SK-N-SH (cell line): Measurements from ENCODE around the gene DNAJC15. TPM values are rescaled to one million over a fixed set of nuclear protein-coding genes. Genes with fewer than 3 reads are reported as not detected.

Source experiments
- CTCF ChIA-PET: fragments of 300-600, 350-600 bp; formaldehyde crosslinking; extraction: SDS; loops from one replicate; lab custom pipeline; 2021; lab: Yijun Ruan, JAX
- POLR2A ChIA-PET: fragments of 350-600 bp; sonication (Branson Sonifier 250); formaldehyde crosslinking; extraction: SDS; loops from one replicate; lab custom pipeline; 2020; ENCODE audit warnings: antibody characterized with exemption, inconsistent platforms; lab: Yijun Ruan, JAX
- DNase-seq: peaks from one replicate; pipeline ENCODE4 v3.0.0; 2012
- H2AFZ ChIP-seq: fragments of 200-600 bp; sonication (generic); 2 replicates; pipeline ENCODE4 v1.8.1; 2016; ENCODE audit warnings: antibody characterized with exemption, mild to moderate bottlenecking, low read depth
- H3F3A ChIP-seq: fragments of 200-600 bp; sonication (generic); replicated peaks from 2 replicates; pipeline ENCODE3; 2016; ENCODE audit warnings: antibody characterized with exemption, mild to moderate bottlenecking; ENCODE audit not compliant: insufficient read depth
- H3K27ac ChIP-seq, 2 experiments: fragments of 200-500 bp in 1 of 2; fragments of 200-600 bp in 1 of 2; sonication (Bioruptor generic) in 1 of 2; sonication (generic), shearing (Covaris generic) in 1 of 2; 2 replicates each; pipeline versions ENCODE4 v1.5.1 to v1.6.1; 2014 to 2016; ENCODE audit warnings: low read depth in 2 of 2, inconsistent platforms in 1 of 2, low read length in 1 of 2, mild to moderate bottlenecking in 1 of 2, mixed read lengths in 1 of 2
- H3K27me3 ChIP-seq: fragments of 200-600 bp; sonication (generic), shearing (Covaris generic); 2 replicates; pipeline ENCODE4 v1.6.1; 2016; ENCODE audit warnings: mixed run types; ENCODE audit not compliant: insufficient read depth
- H3K36me3 ChIP-seq, 2 experiments: fragments of 200-500 bp in 1 of 2; fragments of 200-600 bp in 1 of 2; sonication (Bioruptor generic) in 1 of 2; sonication (generic) in 1 of 2; replicated peaks in 1 of 2; 2 replicates each; pipeline versions ENCODE3 to v1.5.1; 2014 to 2016; ENCODE audit warnings: low read length in 1 of 2, mild to moderate bottlenecking in 1 of 2; ENCODE audit not compliant: insufficient read depth in 2 of 2, control insufficient read depth in 1 of 2
- H3K4me1 ChIP-seq, 2 experiments: fragments of 200-500 bp in 1 of 2; fragments of 200-600 bp in 1 of 2; sonication (Bioruptor generic) in 1 of 2; sonication (generic), shearing (Covaris generic) in 1 of 2; 2 replicates each; pipeline versions ENCODE4 v1.5.1 to v1.6.1; 2014 to 2016; ENCODE audit warnings: low read depth in 1 of 2, low read length in 1 of 2, mixed run types in 1 of 2; ENCODE audit not compliant: insufficient read depth in 2 of 2, control insufficient read depth in 1 of 2
- H3K4me2 ChIP-seq: fragments of 200-600 bp; sonication (generic), shearing (Covaris generic); 2 replicates; pipeline ENCODE4 v1.6.1; 2017; ENCODE audit warnings: mixed run types
- H3K4me3 ChIP-seq, 2 experiments: fragments of 200-500 bp in 1 of 2; fragments of 200-600 bp in 1 of 2; sonication (Bioruptor generic) in 1 of 2; sonication (generic), shearing (Covaris generic) in 1 of 2; 2 replicates each; pipeline versions ENCODE4 v1.5.1 to v1.8.1; 2014 to 2016; ENCODE audit warnings: low read depth in 2 of 2, inconsistent platforms in 1 of 2, low read length in 1 of 2, mild to moderate bottlenecking in 1 of 2, mixed read lengths in 1 of 2, moderate library complexity in 1 of 2
- H3K79me2 ChIP-seq: fragments of 200-600 bp; sonication (generic); 2 replicates; pipeline ENCODE4 v1.8.1; 2017; ENCODE audit warnings: mild to moderate bottlenecking; ENCODE audit not compliant: insufficient read depth
- H3K9ac ChIP-seq: fragments of 200-600 bp; sonication (generic); 2 replicates; pipeline ENCODE4 v1.6.1; 2017; ENCODE audit warnings: mixed run types
- H3K9me2 ChIP-seq: fragments of 200-600 bp; sonication (generic); 2 replicates; pipeline ENCODE4 v1.6.1; 2017; ENCODE audit warnings: mixed run types
- H3K9me3 ChIP-seq: fragments of 200-600 bp; sonication (generic); 2 replicates; pipeline ENCODE4 v1.6.1; 2017; ENCODE audit warnings: mixed run types, mild to moderate bottlenecking, moderate library complexity
- H4K20me1 ChIP-seq: fragments of 200-600 bp; sonication (generic); 2 replicates; pipeline ENCODE4 v1.6.1; 2017; ENCODE audit warnings: mild to moderate bottlenecking, mixed run types; ENCODE audit not compliant: insufficient read depth
- EP300 ChIP-seq, 2 experiments: IDR thresholded peaks; 2 replicates each; pipeline versions ENCODE4 v1.4.0 to v1.6.1; 2012; ENCODE audit warnings: borderline replicate concordance in 1 of 2, low read depth in 1 of 2, low read length in 1 of 2
- FOXM1 ChIP-seq: IDR thresholded peaks from 2 replicates; pipeline ENCODE4 v1.4.0; 2012; ENCODE audit warnings: low read depth, mild to moderate bottlenecking
- GABPA ChIP-seq: IDR thresholded peaks from 2 replicates; pipeline ENCODE4 v1.4.0; 2012; ENCODE audit warnings: low read depth, mild to moderate bottlenecking
- GATA2 ChIP-seq: sonication (generic); formaldehyde crosslinking; IDR thresholded peaks from 2 replicates; pipeline ENCODE4 v1.5.0; 2020; ENCODE audit warnings: mild to moderate bottlenecking, missing genetic modification reagents
- JUND ChIP-seq: IDR thresholded peaks from 2 replicates; pipeline ENCODE4 v1.4.0; 2012
- MEF2A ChIP-seq: IDR thresholded peaks from 2 replicates; pipeline ENCODE4 v1.4.0; 2012; ENCODE audit warnings: low read depth, borderline replicate concordance
- MXI1 ChIP-seq: IDR thresholded peaks from 2 replicates; pipeline ENCODE4 v1.6.1; 2012; ENCODE audit warnings: mild to moderate bottlenecking, low read depth, low read length, improper control_type of control experiment
- POLR2AphosphoS5 ChIP-seq: IDR thresholded peaks from 2 replicates; pipeline ENCODE4 v1.6.1; 2012; ENCODE audit warnings: low read depth, low read length
- RCOR1 ChIP-seq: fragments of 150-350 bp; IDR thresholded peaks from 2 replicates; pipeline ENCODE4 v1.6.1; 2017; ENCODE audit warnings: antibody characterized with exemption, low read length
- RFX5 ChIP-seq: IDR thresholded peaks from 2 replicates; pipeline ENCODE4 v1.6.1; 2012; ENCODE audit warnings: mild to moderate bottlenecking, improper control_type of control experiment, low read length
- RXRA ChIP-seq: IDR thresholded peaks from 2 replicates; pipeline ENCODE4 v1.4.0; 2012; ENCODE audit warnings: low read depth, mild to moderate bottlenecking, borderline replicate concordance
- SIN3A ChIP-seq: IDR thresholded peaks from 2 replicates; pipeline ENCODE4 v1.6.1; 2012; ENCODE audit warnings: low read depth, mild to moderate bottlenecking, low read length, moderate library complexity, borderline replicate concordance
- SMC3 ChIP-seq: IDR thresholded peaks from 2 replicates; pipeline ENCODE4 v1.6.1; 2012; ENCODE audit warnings: low read depth, low read length, improper control_type of control experiment
- TAF1 ChIP-seq: IDR thresholded peaks from 2 replicates; pipeline ENCODE4 v1.6.1; 2012; ENCODE audit warnings: low read depth, mild to moderate bottlenecking, low read length, moderate library complexity, borderline replicate concordance
- TCF12 ChIP-seq: IDR thresholded peaks from 2 replicates; pipeline ENCODE4 v1.4.0; 2012
- YY1 ChIP-seq: IDR thresholded peaks from 2 replicates; pipeline ENCODE4 v1.4.0; 2012; ENCODE audit warnings: low read depth, mild to moderate bottlenecking
- WGBS: methylation state at CpG from one replicate; pipeline ENCODE4 v1.1.6; 2017; ENCODE audit warnings: low lambda C conversion rate; 5-methylcytosine and 5-hydroxymethylcytosine counted together
- polyA plus RNA-seq, 3 experiments: library from polyadenylated mRNA; depleted of rRNA; stranded (reverse); fragments of >200 nt; gene quantifications; 2 replicates each; pipeline ENCODE4 v1.2.3, GENCODE V29; 2012
- TF ChIP-seq, protein P1 (sequence below): IDR thresholded peaks from 2 replicates; pipeline ENCODE4 v1.6.1; 2012; ENCODE audit warnings: mild to moderate bottlenecking, low read depth, low read length, moderate library complexity
- TF ChIP-seq, protein P2 (sequence below): IDR thresholded peaks from 2 replicates; pipeline ENCODE4 v1.4.0; 2012; ENCODE audit warnings: low read depth, borderline replicate concordance

DNAJC15 gene
- polyA plus RNA-seq, 1 of the 3 experiments (the other 2 are of a cell fraction): 18.4 TPM

DNA sequence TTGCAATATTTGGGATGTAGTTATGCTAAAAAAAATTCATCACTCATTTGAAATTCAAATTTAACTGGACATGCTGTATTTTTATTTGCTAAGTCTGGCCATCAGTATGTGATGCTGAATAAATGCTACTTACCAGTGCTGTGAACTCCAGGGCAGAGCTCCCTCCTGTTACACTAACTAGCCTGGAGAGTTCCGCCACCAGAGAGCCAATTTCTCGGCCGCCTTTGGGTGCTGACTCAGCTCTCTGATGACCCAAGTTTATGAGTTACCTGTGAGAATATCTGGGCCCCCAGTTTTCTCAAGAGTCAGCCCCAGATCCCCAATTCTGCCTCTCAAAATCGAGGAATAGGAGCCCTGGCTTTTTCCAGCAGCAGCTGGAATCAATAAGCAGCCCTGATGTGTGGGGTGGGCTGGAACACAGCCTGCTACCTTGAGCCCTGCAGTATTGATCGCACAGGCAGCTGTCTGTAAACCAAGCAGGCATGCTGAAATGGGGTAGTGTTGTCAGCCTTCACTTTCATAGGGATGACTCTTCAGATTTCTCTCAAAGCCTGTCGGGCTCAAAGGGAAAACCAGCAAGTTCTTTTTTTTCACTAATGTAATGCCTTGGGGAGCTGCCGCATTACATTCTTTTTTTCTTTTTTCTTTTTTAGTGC is 113.7 kb downstream of the DNAJC15 start:
- ChIA-PET POLR2A (no interaction called here), CTCF (no interaction called here)
- no peak overlapping the region for H3K9ac ChIP-seq
- peak; percentile 44 for DNase-seq
- 60% methylated on average over 7 of the region's 7 CpGs for WGBS
- no peak overlapping the region for H3K4me2 ChIP-seq
- peaks cover 0 to 4% of the 10 kb centered on the region in 2 experiments; a peak in 1 of 4 replicates for H3K4me1 ChIP-seq
- H3F3A ChIP-seq: no peaks in the 10 kb centered on the region
- no peak overlapping the region for H3K27ac ChIP-seq
- H3K27me3 ChIP-seq: peaks cover 4% of the 10 kb centered on the region; the same call in 1 of the 2 replicates
- H4K20me1 ChIP-seq: no peaks in the 10 kb centered on the region
- H3K9me2 ChIP-seq: no peaks in the 10 kb centered on the region
- H3K79me2 ChIP-seq: no peaks in the 10 kb centered on the region
- H3K4me3 ChIP-seq: no peak overlapping the region
- no peak overlapping the region for H2AFZ ChIP-seq
- H3K36me3 ChIP-seq: no peaks in the 10 kb centered on the region
- H3K9me3 ChIP-seq: no peaks in the 10 kb centered on the region
- TF ChIP-seq SMC3 (no peak), MXI1 (no peak), EP300 (IDR thresholded peaks at IDR 0.05; ENCODE audit: borderline replicate concordance in 1 of 2, low read depth in 1 of 2, low read length in 1 of 2) (0 out of 4 replicates have a peak, but pooled peaks of 1 of the 2 experiments have one; percentile 7), YY1 (no peak), TAF1 (no peak), SIN3A (no peak)

DNA sequence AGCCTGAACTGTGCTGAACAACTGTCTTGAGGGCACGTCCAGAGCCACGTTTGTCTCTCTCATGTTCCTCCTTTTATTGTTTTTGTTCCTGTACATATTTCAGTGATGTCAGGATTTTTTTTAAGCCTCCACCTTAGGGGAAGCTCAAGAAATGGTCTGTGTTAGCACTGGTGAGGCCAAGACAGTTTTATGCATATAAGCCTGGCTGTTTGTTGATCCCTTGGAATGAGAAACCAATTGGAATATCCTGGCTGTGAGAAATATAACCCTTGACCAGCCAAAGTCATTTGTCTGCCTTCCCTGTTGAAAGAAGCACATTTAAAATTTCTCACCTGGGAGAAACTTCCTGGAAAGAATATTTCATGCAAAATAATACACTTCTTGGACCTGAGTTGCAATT is 115.8 kb downstream of the DNAJC15 start:
- H3K27me3 ChIP-seq: peaks cover 4% of the 10 kb centered on the region; the same call in 1 of the 2 replicates
- no peak overlapping the region for H3K4me3 ChIP-seq
- peaks cover 0 to 4% of the 10 kb centered on the region in 2 experiments; a peak in 1 of 4 replicates for H3K4me1 ChIP-seq
- no peaks in the 10 kb centered on the region for H3K79me2 ChIP-seq
- no peaks in the 10 kb centered on the region for H4K20me1 ChIP-seq
- no peak overlapping the region for H3K9ac ChIP-seq
- H3K36me3 ChIP-seq: no peaks in the 10 kb centered on the region
- WGBS: 75% methylated on average over 2 of the region's 2 CpGs
- CTCF ChIA-PET: no interaction called here
- no peaks in the 10 kb centered on the region for H3K9me3 ChIP-seq
- H3K9me2 ChIP-seq: no peaks in the 10 kb centered on the region
- no peak for TF ChIP-seq TCF12
- TF ChIP-seq SMC3: no peak
- H3F3A ChIP-seq: no peaks in the 10 kb centered on the region
- no peak overlapping the region for H2AFZ ChIP-seq
- no peak for DNase-seq
- POLR2A ChIA-PET: no interaction called here
- H3K4me2 ChIP-seq: no peak overlapping the region
- no peak overlapping the region for H3K27ac ChIP-seq

DNA sequence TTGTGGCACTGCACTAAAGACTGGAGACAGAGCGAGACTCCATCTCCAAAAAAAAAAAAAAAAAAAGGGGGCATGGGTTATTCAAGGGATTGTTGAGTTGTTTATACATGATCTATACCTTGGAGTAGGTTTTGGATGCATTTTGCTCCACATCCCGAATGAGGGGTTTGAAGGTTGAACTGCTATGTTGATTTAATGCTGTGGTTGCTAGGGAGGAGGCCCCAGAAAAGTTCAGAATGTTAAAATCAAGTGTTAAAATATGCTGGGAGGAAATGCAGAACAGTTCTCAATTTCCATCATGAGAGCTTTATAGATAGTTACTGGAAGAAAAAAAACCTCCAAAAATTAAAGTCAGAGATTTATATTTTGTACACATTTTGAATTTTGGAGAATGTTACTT is 116.5 kb downstream of the DNAJC15 start:
- H3K9ac ChIP-seq: no peak overlapping the region
- ChIA-PET POLR2A (no interaction called here), CTCF (no interaction called here)
- no peak overlapping the region for H3K4me2 ChIP-seq
- no peaks in the 10 kb centered on the region for H3K9me3 ChIP-seq
- H3F3A ChIP-seq: no peaks in the 10 kb centered on the region
- no peaks in the 10 kb centered on the region for H3K9me2 ChIP-seq
- 71% methylated on average over 2 of the region's 2 CpGs for WGBS
- H2AFZ ChIP-seq: no peak overlapping the region
- DNase-seq: no peak
- peaks cover 0 to 4% of the 10 kb centered on the region in 2 experiments; a peak in 1 of 4 replicates for H3K4me1 ChIP-seq
- H3K4me3 ChIP-seq: no peak overlapping the region
- H3K79me2 ChIP-seq: no peaks in the 10 kb centered on the region
- H3K36me3 ChIP-seq: no peaks in the 10 kb centered on the region
- no peaks in the 10 kb centered on the region for H4K20me1 ChIP-seq
- H3K27ac ChIP-seq: no peak overlapping the region
- peaks cover 4% of the 10 kb centered on the region; the same call in 1 of the 2 replicates for H3K27me3 ChIP-seq
- TF ChIP-seq RCOR1: no peak
- no peak for TF ChIP-seq TCF12
- TF ChIP-seq RXRA: no peak
- no peak for TF ChIP-seq SIN3A
- no peak for TF ChIP-seq JUND
- TF ChIP-seq GABPA: no peak
- no peak for TF ChIP-seq TAF1
- TF ChIP-seq FOXM1: no peak
- TF ChIP-seq RFX5: no peak
- TF ChIP-seq MXI1: no peak
- TF ChIP-seq, protein P1, sequence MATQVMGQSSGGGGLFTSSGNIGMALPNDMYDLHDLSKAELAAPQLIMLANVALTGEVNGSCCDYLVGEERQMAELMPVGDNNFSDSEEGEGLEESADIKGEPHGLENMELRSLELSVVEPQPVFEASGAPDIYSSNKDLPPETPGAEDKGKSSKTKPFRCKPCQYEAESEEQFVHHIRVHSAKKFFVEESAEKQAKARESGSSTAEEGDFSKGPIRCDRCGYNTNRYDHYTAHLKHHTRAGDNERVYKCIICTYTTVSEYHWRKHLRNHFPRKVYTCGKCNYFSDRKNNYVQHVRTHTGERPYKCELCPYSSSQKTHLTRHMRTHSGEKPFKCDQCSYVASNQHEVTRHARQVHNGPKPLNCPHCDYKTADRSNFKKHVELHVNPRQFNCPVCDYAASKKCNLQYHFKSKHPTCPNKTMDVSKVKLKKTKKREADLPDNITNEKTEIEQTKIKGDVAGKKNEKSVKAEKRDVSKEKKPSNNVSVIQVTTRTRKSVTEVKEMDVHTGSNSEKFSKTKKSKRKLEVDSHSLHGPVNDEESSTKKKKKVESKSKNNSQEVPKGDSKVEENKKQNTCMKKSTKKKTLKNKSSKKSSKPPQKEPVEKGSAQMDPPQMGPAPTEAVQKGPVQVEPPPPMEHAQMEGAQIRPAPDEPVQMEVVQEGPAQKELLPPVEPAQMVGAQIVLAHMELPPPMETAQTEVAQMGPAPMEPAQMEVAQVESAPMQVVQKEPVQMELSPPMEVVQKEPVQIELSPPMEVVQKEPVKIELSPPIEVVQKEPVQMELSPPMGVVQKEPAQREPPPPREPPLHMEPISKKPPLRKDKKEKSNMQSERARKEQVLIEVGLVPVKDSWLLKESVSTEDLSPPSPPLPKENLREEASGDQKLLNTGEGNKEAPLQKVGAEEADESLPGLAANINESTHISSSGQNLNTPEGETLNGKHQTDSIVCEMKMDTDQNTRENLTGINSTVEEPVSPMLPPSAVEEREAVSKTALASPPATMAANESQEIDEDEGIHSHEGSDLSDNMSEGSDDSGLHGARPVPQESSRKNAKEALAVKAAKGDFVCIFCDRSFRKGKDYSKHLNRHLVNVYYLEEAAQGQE: no peak
- no peak for TF ChIP-seq POLR2AphosphoS5
- TF ChIP-seq GATA2: no peak
- no peak for TF ChIP-seq MEF2A
- TF ChIP-seq, protein P2, sequence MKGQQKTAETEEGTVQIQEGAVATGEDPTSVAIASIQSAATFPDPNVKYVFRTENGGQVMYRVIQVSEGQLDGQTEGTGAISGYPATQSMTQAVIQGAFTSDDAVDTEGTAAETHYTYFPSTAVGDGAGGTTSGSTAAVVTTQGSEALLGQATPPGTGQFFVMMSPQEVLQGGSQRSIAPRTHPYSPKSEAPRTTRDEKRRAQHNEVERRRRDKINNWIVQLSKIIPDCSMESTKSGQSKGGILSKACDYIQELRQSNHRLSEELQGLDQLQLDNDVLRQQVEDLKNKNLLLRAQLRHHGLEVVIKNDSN: no peak
- no peak for TF ChIP-seq YY1
